H1 (cell line): Measurements from ENCODE around the gene TCEA3. TPM values are rescaled to one million over a fixed set of nuclear protein-coding genes. Genes with fewer than 3 reads are reported as not detected.

ENCODE experiments used
- CTCF ChIA-PET: fragments of 300-600 bp; sonication (Branson Sonifier 250); formaldehyde crosslinking; loops from one replicate; lab custom pipeline; 2021; ENCODE audit not compliant: partially characterized antibody; lab: Charles Lee
- POLR2A ChIA-PET: fragments of 300-600 bp; sonication (Branson Sonifier 250); formaldehyde crosslinking; loops from one replicate; lab custom pipeline; 2021; ENCODE audit warnings: inconsistent platforms; ENCODE audit not compliant: partially characterized antibody; lab: Charles Lee
- DNase-seq, 2 experiments: peaks; one replicate each; pipeline versions ENCODE4 v3.0.0 to v3.0.0-alpha.2; 2010 to 2022; ENCODE audit warnings: low spot score in 2 of 2, low read depth in 1 of 2, mixed read lengths in 1 of 2
- FAIRE-seq: peaks from 2 replicates; lab custom pipeline; 2011; peaks lifted over from hg19 to GRCh38; lab: Jason Lieb, UNC
- H2AFZ ChIP-seq: 2 replicates; pipeline ENCODE4 v1.8.1; 2012; ENCODE audit warnings: low read length, inconsistent platforms
- H2AK5ac ChIP-seq: 2 replicates; pipeline ENCODE4 v1.6.1; 2013; ENCODE audit warnings: low read depth, low read length
- H2BK120ac ChIP-seq: replicated peaks from 2 replicates; pipeline ENCODE3; 2013; ENCODE audit warnings: low read depth, low read length, inconsistent platforms
- H2BK12ac ChIP-seq: 2 replicates; pipeline ENCODE4 v1.6.1; 2013; ENCODE audit warnings: low read depth, low read length
- H2BK15ac ChIP-seq: 2 replicates; pipeline ENCODE4 v1.6.1; 2013; ENCODE audit warnings: low read length
- H2BK20ac ChIP-seq: 2 replicates; pipeline ENCODE4 v1.6.1; 2013; ENCODE audit warnings: low read length
- H2BK5ac ChIP-seq: 2 replicates; pipeline ENCODE4 v1.6.1; 2013; ENCODE audit warnings: low read depth, low read length
- H3K14ac ChIP-seq: 2 replicates; pipeline ENCODE4 v1.6.1; 2013; ENCODE audit warnings: inconsistent platforms; ENCODE audit not compliant: insufficient read length
- H3K18ac ChIP-seq: 2 replicates; pipeline ENCODE4 v1.6.1; 2013; ENCODE audit warnings: low read length; ENCODE audit errors: extremely low read depth
- H3K23ac ChIP-seq: 2 replicates; pipeline ENCODE4 v1.6.1; 2013; ENCODE audit warnings: inconsistent platforms; ENCODE audit not compliant: insufficient read length
- H3K23me2 ChIP-seq: 2 replicates; pipeline ENCODE4 v1.6.1; 2013; ENCODE audit warnings: low read depth, low read length
- H3K27ac ChIP-seq: 2 replicates; pipeline ENCODE4 v1.6.1; 2011; ENCODE audit warnings: low read depth, low read length, inconsistent platforms
- H3K27me3 ChIP-seq, 4 experiments: replicated peaks in 1 of 4; 1 replicate in 1 of 4; 2 replicates in 3 of 4; pipeline versions ENCODE4 v1.6.1 to v1.8.1; 2011 to 2013; ENCODE audit warnings: low read length in 3 of 4, mild to moderate bottlenecking in 3 of 4, inconsistent platforms in 2 of 4, mixed read lengths in 2 of 4, moderate library complexity in 1 of 4; ENCODE audit not compliant: control insufficient read depth in 3 of 4, insufficient read depth in 3 of 4; ENCODE audit errors: extremely low read depth in 1 of 4
- H3K36me3 ChIP-seq, 4 experiments: 2 replicates each; pipeline versions ENCODE4 v1.6.1 to v1.8.1; 2011 to 2013; ENCODE audit warnings: mild to moderate bottlenecking in 4 of 4, low read length in 3 of 4, moderate library complexity in 2 of 4, control low read depth in 1 of 4, inconsistent platforms in 1 of 4; ENCODE audit not compliant: insufficient read depth in 4 of 4, control insufficient read depth in 2 of 4
- H3K4ac ChIP-seq: replicated peaks from 2 replicates; pipeline ENCODE3; 2013; ENCODE audit warnings: low read length, low read depth, mixed read lengths, inconsistent platforms; ENCODE audit not compliant: insufficient read length
- H3K4me1 ChIP-seq, 4 experiments: replicated peaks in 1 of 4; 1 replicate in 1 of 4; 2 replicates in 3 of 4; pipeline versions ENCODE4 v1.6.1 to v1.8.1; 2011 to 2013; ENCODE audit warnings: low read length in 3 of 4, inconsistent platforms in 2 of 4, mixed read lengths in 1 of 4; ENCODE audit not compliant: insufficient read depth in 4 of 4, control insufficient read depth in 3 of 4
- H3K4me2 ChIP-seq, 2 experiments: 2 replicates each; pipeline versions ENCODE4 v1.6.1 to v1.8.1; 2011 to 2013; ENCODE audit warnings: low read depth in 2 of 2, low read length in 2 of 2, control low read depth in 1 of 2, inconsistent platforms in 1 of 2, mild to moderate bottlenecking in 1 of 2; ENCODE audit not compliant: insufficient read depth in 1 of 2
- H3K4me3 ChIP-seq, 4 experiments: fragments of 200-600, 300-600 bp in 1 of 4; sonication (generic), shearing (Covaris generic), sonication (Bioruptor Twin) in 1 of 4; 2 replicates each; pipeline versions ENCODE4 v1.5.1 to v1.8.1; 2011 to 2016; ENCODE audit warnings: low read length in 4 of 4, low read depth in 3 of 4, control low read depth in 2 of 4, inconsistent platforms in 2 of 4, mild to moderate bottlenecking in 2 of 4, mixed read lengths in 1 of 4, moderate library complexity in 1 of 4; ENCODE audit not compliant: insufficient read depth in 2 of 4; ENCODE audit errors: extremely low read depth in 1 of 4
- H3K56ac ChIP-seq: replicated peaks from 2 replicates; pipeline ENCODE3; 2013; ENCODE audit warnings: low read depth, mild to moderate bottlenecking, mixed read lengths, low read length, inconsistent platforms; ENCODE audit not compliant: insufficient read length
- H3K79me1 ChIP-seq: 2 replicates; pipeline ENCODE4 v1.6.1; 2013; ENCODE audit warnings: low read depth, low read length, control low read depth
- H3K79me2 ChIP-seq, 2 experiments: 2 replicates each; pipeline versions ENCODE4 v1.6.1 to v1.8.1; 2012 to 2013; ENCODE audit warnings: low read length in 2 of 2, mild to moderate bottlenecking in 2 of 2, inconsistent platforms in 1 of 2; ENCODE audit not compliant: insufficient read depth in 2 of 2, control insufficient read depth in 1 of 2
- H3K9ac ChIP-seq, 4 experiments: replicated peaks in 1 of 4; 1 replicate in 1 of 4; 2 replicates in 3 of 4; pipeline versions ENCODE4 v1.6.1 to v1.8.1; 2011 to 2013; ENCODE audit warnings: low read depth in 3 of 4, low read length in 3 of 4, control low read depth in 2 of 4, mild to moderate bottlenecking in 2 of 4, moderate library complexity in 2 of 4, inconsistent platforms in 1 of 4; ENCODE audit errors: extremely low read depth in 1 of 4
- H3K9me3 ChIP-seq, 2 experiments: 2 replicates each; pipeline versions ENCODE4 v1.6.1 to v1.8.1; 2012 to 2013; ENCODE audit warnings: mild to moderate bottlenecking in 2 of 2, moderate library complexity in 2 of 2, control low read depth in 1 of 2, inconsistent platforms in 1 of 2, low read depth in 1 of 2, low read length in 1 of 2, mixed read lengths in 1 of 2; ENCODE audit not compliant: insufficient read depth in 2 of 2
- H4K20me1 ChIP-seq, 2 experiments: replicated peaks in 1 of 2; 2 replicates each; pipeline versions ENCODE3 to v1.8.1; 2011 to 2013; ENCODE audit warnings: inconsistent platforms in 2 of 2, low read length in 2 of 2, mild to moderate bottlenecking in 1 of 2; ENCODE audit not compliant: insufficient read depth in 2 of 2, control insufficient read depth in 1 of 2
- H4K5ac ChIP-seq: 2 replicates; pipeline ENCODE4 v1.6.1; 2013; ENCODE audit warnings: low read length, low read depth, mixed read lengths, inconsistent platforms; ENCODE audit not compliant: insufficient read length
- H4K8ac ChIP-seq: 2 replicates; pipeline ENCODE4 v1.8.0; 2013; ENCODE audit warnings: mild to moderate bottlenecking, moderate library complexity, low read length, inconsistent platforms; ENCODE audit not compliant: insufficient read depth; ENCODE audit errors: extremely low read depth
- H4K91ac ChIP-seq: replicated peaks from 2 replicates; pipeline ENCODE3; 2013; ENCODE audit warnings: low read length, mixed read lengths, inconsistent platforms; ENCODE audit not compliant: insufficient read length
- YY1 ChIP-seq: IDR thresholded peaks from 2 replicates; pipeline ENCODE4 v1.6.1; 2011; ENCODE audit warnings: low read depth, mild to moderate bottlenecking, low read length
- WGBS, 2 experiments: shearing (Covaris generic) in 1 of 2; methylation state at CpG; one replicate each; pipeline versions ENCODE4 v1.1.6 to v1.1.7; 2013 to 2015; ENCODE audit warnings: low lambda C conversion rate in 2 of 2, mixed read lengths in 2 of 2, inconsistent platforms in 1 of 2, low coverage in 1 of 2, missing lambda C conversion rate in 1 of 2; ENCODE audit not compliant: insufficient replicate concordance in 2 of 2, insufficient coverage in 1 of 2, insufficient read length in 1 of 2; ENCODE audit errors: extremely low coverage in 1 of 2, missing lambda C conversion rate in 1 of 2; 5-methylcytosine and 5-hydroxymethylcytosine counted together
- polyA plus RNA-seq, 7 experiments: library from polyadenylated mRNA; depleted of rRNA in 3 of 7; stranded (reverse) in 5 of 7; unstranded in 2 of 7; fragments of >200 nt in 5 of 7; fragments of 200-250 nt in 2 of 7; gene quantifications; 1 replicate in 5 of 7; 2 replicates in 1 of 7; 4 replicates in 1 of 7; pipeline versions ENCODE4 v1.2.1 to v1.2.3, GENCODE V29; 2011 to 2013; ENCODE audit warnings: missing spikeins in 2 of 7, mixed read lengths in 2 of 7
- total RNA-seq: library from RNA; stranded (reverse); fragmentation: NEBNext Ultra II Directional; extraction: Animal tissue kit (Norgen Biotek cat#: 25700); gene quantifications from 2 replicates; pipeline ENCODE4 v1.2.1, GENCODE V29; 2021

Gene TCEA3
- total and polyA plus RNA-seq, 2 of the 8 experiments (the other 6 are each of a cell fraction or from before 2014, with no cell fraction given) = 0.08 TPM; not detected in 1

DNA sequence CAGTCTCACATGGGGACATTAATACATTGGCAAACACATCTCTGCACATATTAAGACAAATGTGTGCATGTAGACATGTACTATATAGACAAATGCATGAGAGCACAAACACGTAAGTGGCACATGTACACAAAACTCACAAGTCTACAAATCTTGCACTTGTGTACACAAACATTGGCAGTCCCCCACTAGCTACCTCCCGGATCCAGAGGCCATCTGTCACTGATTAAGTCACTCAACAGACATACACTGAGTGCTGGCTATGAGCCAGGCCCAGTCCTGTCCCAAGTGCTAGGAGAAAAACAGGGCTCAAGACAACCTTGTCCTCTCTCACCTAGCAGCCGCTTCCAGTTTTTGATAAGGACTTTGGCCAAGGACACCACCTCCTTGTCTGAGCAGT, 7.0 kb downstream of the TCEA3 start:
- Histone ChIP-seq H3K56ac (no peak overlapping the region), H2BK12ac (no peak overlapping the region), H2BK5ac (no peak overlapping the region), H2AK5ac (no peak overlapping the region), H3K79me1 (0 out of 2 replicates have a peak, but pooled peaks cover 3% of the 10 kb centered on the region), H3K14ac (no peak overlapping the region), H4K5ac (no peak overlapping the region), H3K23ac (no peak overlapping the region), H3K18ac (no peak overlapping the region), H3K27me3 (peaks cover 59 to 79% (median 71%) of the 10 kb centered on the region in 4 experiments), H3K23me2 (no peaks in the 10 kb centered on the region), H3K79me2 (no peaks in the 10 kb centered on the region), H2AFZ (no peak overlapping the region), H3K36me3 (no peaks in the 10 kb centered on the region), H3K4me1 (no peaks in the 10 kb centered on the region; a peak in 1 of 7 replicates), H3K27ac (no peak overlapping the region), H3K4ac (no peak overlapping the region), H3K9ac (no peak overlapping the region), H2BK15ac (no peak overlapping the region), H2BK120ac (no peak overlapping the region)
- no peak for FAIRE-seq
- POLR2A ChIA-PET = interaction anchor here (0.5 to 0.9 kb wide), 2 partner anchors 13 to 35 kb away, joined by 3 to 5 read pairs; no protein-coding TSS in a partner anchor
- TF ChIP-seq YY1 = no peak
- TF ChIP-seq, all 59 proteins: peak for 0
- Histone ChIP-seq H4K20me1 (peaks cover 3 to 18% of the 10 kb centered on the region in 2 experiments), H3K4me2 (no peak overlapping the region), H3K4me3 (no peak overlapping the region), H3K9me3 (no peaks in the 10 kb centered on the region; a peak in 1 of 4 replicates), H4K8ac (no peak overlapping the region), H4K91ac (no peak overlapping the region), H2BK20ac (no peak overlapping the region)
- DNase-seq = no peak
- WGBS, 2 experiments = 77% methylated on average over 3 of the region's 3 CpGs; no CpG with 5 or more reads in 1 of the 2 experiments
- CTCF ChIA-PET = interaction anchor here (0.9 to 2.7 kb wide), 3 partner anchors 14 to 122 kb away, joined by 3 to 29 read pairs (median 3); no protein-coding TSS in a partner anchor
